Gastrocnemius medialis (tissue), 4 donors: Measurements from ENCODE around the gene HDAC4. TPM values are rescaled to one million over a fixed set of nuclear protein-coding genes. Genes with fewer than 3 reads are reported as not detected.

Experiments used
- ATAC-seq, 2 donors: fragments of 150-250 bp; one replicate each; pipeline ENCODE4 v1.9.1; 2016
- DNase-seq, 2 donors: peaks; one replicate each; pipeline ENCODE4 v3.0.0-alpha.2; 2019
- H3K27ac ChIP-seq, 4 donors: fragments of 200-600 bp; sonication (generic); 1 replicate in 1 of 4; 2 replicates in 3 of 4; pipeline ENCODE4 v1.5.1; 2016 to 2018; ENCODE audit warnings: mild to moderate bottlenecking in 2 of 4, moderate library complexity in 1 of 4
- H3K27me3 ChIP-seq, 3 donors: fragments of 200-600 bp; sonication (generic) in 2 of 3; 1 replicate in 1 of 3; 2 replicates in 2 of 3; pipeline versions ENCODE4 v1.5.1 to v1.6.0; 2016 to 2019; ENCODE audit warnings: mild to moderate bottlenecking in 1 of 3, moderate library complexity in 1 of 3
- H3K36me3 ChIP-seq, 2 donors: fragments of 200-600 bp; sonication (generic) in 1 of 2; one replicate each; pipeline ENCODE4 v1.5.1; 2017 to 2018
- H3K4me1 ChIP-seq, 2 donors: fragments of 200-600 bp; sonication (generic) in 1 of 2; one replicate each; pipeline ENCODE4 v1.5.1; 2016 to 2017; ENCODE audit warnings: mild to moderate bottlenecking in 2 of 2
- H3K4me3 ChIP-seq, 4 donors: fragments of 200-600 bp; sonication (generic) in 3 of 4; 1 replicate in 1 of 4; 2 replicates in 3 of 4; pipeline ENCODE4 v1.5.1; 2016 to 2019; ENCODE audit warnings: mild to moderate bottlenecking in 2 of 4
- H3K9me3 ChIP-seq, 3 donors: fragments of 200-600 bp; sonication (generic) in 2 of 3; 1 replicate in 1 of 3; 2 replicates in 2 of 3; pipeline ENCODE4 v1.5.1; 2016 to 2019
- CTCF ChIP-seq, 5 experiments: fragments of 450-650 bp in 3 of 5; fragments of 200-600 bp in 2 of 5; sonication (generic) in 2 of 5; IDR thresholded peaks in 4 of 5; conservative IDR thresholded peaks in 1 of 5; 1 replicate in 4 of 5; 2 replicates in 1 of 5; pipeline ENCODE4 v1.5.1; 2016 to 2019; ENCODE audit warnings: antibody characterized with exemption in 5 of 5, mild to moderate bottlenecking in 3 of 5, moderate library complexity in 3 of 5
- POLR2A ChIP-seq, 2 donors: fragments of 450-650 bp; IDR thresholded peaks; one replicate each; pipeline ENCODE4 v1.6.1; 2017; ENCODE audit warnings: antibody characterized with exemption in 2 of 2, mild to moderate bottlenecking in 2 of 2, moderate library complexity in 2 of 2
- in situ Hi-C, 4 donors: fragments of 200-750 bp; cut with MboI; loops; one replicate each; pipeline versions ENCODE4 v1.15.0 to v1.8.0; 2017; ENCODE audit warnings: low sequenced_read_pairs in 4 of 4
- intact Hi-C: fragments of 100-400 bp; cut with DNase I; formaldehyde crosslinking; loops from one replicate; pipeline ENCODE4 v1.15.1; 2023; ENCODE audit warnings: low total_unique reads
- total RNA-seq, 4 donors: library from RNA; depleted of rRNA; stranded (reverse); fragments of >200 nt; gene quantifications; one replicate each; pipeline versions ENCODE4 v1.1.0 to v1.2.3, GENCODE V29; 2016

HDAC4 gene
- total RNA-seq, 4 donors from 2014 or later = 23.6 to 257 (median 119) TPM

GRCh38 chr2:239323447-239323846 lies 77.4 kb downstream of the HDAC4 start:
- intact Hi-C loops (no loop called here), in situ Hi-C loops (no loop called here)
- H3K4me1 ChIP-seq = peaks cover 34 to 35% of the 10 kb centered on the region in 2 donors
- no peak for TF ChIP-seq CTCF (IDR thresholded peaks at IDR 0.05 in 4 of 5, conservative IDR thresholded peaks at IDR 0.05 in 1 of 5)
- no peak for TF ChIP-seq POLR2A (IDR thresholded peaks at IDR 0.05)
- ATAC-seq (no peak), DNase-seq (peak in 1 of 2 donors; percentile 9)
- H3K36me3 ChIP-seq = no peaks in the 10 kb centered on the region
- no peak overlapping the region for H3K4me3 ChIP-seq
- no peaks in the 10 kb centered on the region for H3K9me3 ChIP-seq
- no peaks in the 10 kb centered on the region for H3K27me3 ChIP-seq
- peak overlapping the region in 2 of 4 donors; percentile 24 to 99 for H3K27ac ChIP-seq

GRCh38 chr2:239322416-239323086 lies 78.3 kb downstream of the HDAC4 start:
- Histone ChIP-seq H3K27ac (peak overlapping the region; percentile 24 to 99 (median 34)), H3K9me3 (no peaks in the 10 kb centered on the region), H3K36me3 (no peaks in the 10 kb centered on the region), H3K4me3 (no peak overlapping the region), H3K27me3 (no peaks in the 10 kb centered on the region), H3K4me1 (peaks cover 34 to 35% of the 10 kb centered on the region in 2 donors)
- in situ Hi-C loops = no loop called here
- ATAC-seq = no peak
- TF ChIP-seq CTCF (IDR thresholded peaks at IDR 0.05 in 4 of 5, conservative IDR thresholded peaks at IDR 0.05 in 1 of 5) (no peak), POLR2A (IDR thresholded peaks at IDR 0.05) (no peak)
- DNase-seq = peak in 1 of 2 donors; percentile 27
- intact Hi-C loops = no loop called here

- intact Hi-C loops = no loop called here
- Histone ChIP-seq H3K4me3 (no peak overlapping the region), H3K36me3 (no peaks in the 10 kb centered on the region), H3K9me3 (no peaks in the 10 kb centered on the region), H3K27me3 (no peaks in the 10 kb centered on the region), H3K4me1 (peaks cover 35% of the 10 kb centered on the region in 2 donors), H3K27ac (peak overlapping the region; percentile 25 to 99 (median 41))
- peak in 1 of 2 donors; percentile 15 for DNase-seq
- ATAC-seq = no peak
- in situ Hi-C loops = no loop called here
- no peak for TF ChIP-seq POLR2A (IDR thresholded peaks at IDR 0.05)
- TF ChIP-seq CTCF (IDR thresholded peaks at IDR 0.05 in 4 of 5, conservative IDR thresholded peaks at IDR 0.05 in 1 of 5) = no peak
Observed at GRCh38 chr2:239321596-239322415, 79.0 kb downstream of the HDAC4 start.

GRCh38 chr2:239318790-239319661 lies 81.8 kb downstream of the HDAC4 start:
- Histone ChIP-seq H3K4me1 (peaks cover 43 to 48% of the 10 kb centered on the region in 2 donors), H3K4me3 (peak overlapping the region; percentile 43 to 45 (median 44)), H3K27ac (peak overlapping the region; percentile 82 to 93 (median 90)), H3K9me3 (no peaks in the 10 kb centered on the region), H3K27me3 (no peaks in the 10 kb centered on the region), H3K36me3 (no peaks in the 10 kb centered on the region)
- TF ChIP-seq POLR2A (IDR thresholded peaks at IDR 0.05) (peak; percentile 72 to 78), CTCF (IDR thresholded peaks at IDR 0.05 in 4 of 5, conservative IDR thresholded peaks at IDR 0.05 in 1 of 5) (no peak)
- in situ Hi-C loops (no loop called here), intact Hi-C loops (loop anchor here (10.0 kb wide), 1 partner anchor 936 kb away; no protein-coding TSS in a partner anchor)
- ATAC-seq (peak; percentile 68 to 87), DNase-seq (peak in 1 of 2 donors; percentile 87)
